Stomach (tissue), 9 donors: ENCODE results near the gene ASTN2. TPM values are rescaled to one million over a fixed set of nuclear protein-coding genes. Genes with fewer than 3 reads are reported as not detected.

Experiments used
- DNase-seq, 2 donors: peaks; one replicate each; pipeline versions ENCODE4 v3.0.0 to v3.0.0-alpha.2; 2013 to 2019
- H3K27ac ChIP-seq, 5 donors: fragments of 200-600 bp in 4 of 5; sonication (generic) in 4 of 5; one replicate each; pipeline ENCODE4 v1.5.1; 2013 to 2019; ENCODE audit warnings: mild to moderate bottlenecking in 1 of 5, moderate library complexity in 1 of 5
- H3K27me3 ChIP-seq, 3 donors: fragments of 200-600 bp; sonication (generic); one replicate each; pipeline ENCODE4 v1.5.1; 2017 to 2019; ENCODE audit warnings: mixed run types in 1 of 3
- H3K36me3 ChIP-seq, 4 donors: fragments of 200-600 bp; sonication (generic); 1 replicate in 3 of 4; 2 replicates in 1 of 4; pipeline ENCODE4 v1.5.1; 2016 to 2019
- H3K4me1 ChIP-seq, 4 donors: fragments of 200-600 bp; sonication (generic); one replicate each; pipeline ENCODE4 v1.5.1; 2016 to 2019
- H3K4me3 ChIP-seq, 4 donors: fragments of 200-600 bp; sonication (generic) in 3 of 4; one replicate each; pipeline ENCODE4 v1.5.1; 2016 to 2019; ENCODE audit warnings: mild to moderate bottlenecking in 1 of 4
- H3K9me3 ChIP-seq, 4 donors: fragments of 200-600 bp; sonication (generic); one replicate each; pipeline ENCODE4 v1.5.1; 2016 to 2019
- EP300 ChIP-seq: sonication (generic); formaldehyde crosslinking; IDR thresholded peaks from one replicate; pipeline ENCODE4 v1.6.1; 2017; ENCODE audit warnings: antibody characterized with exemption
- POLR2A ChIP-seq, 4 donors: fragments of 450-650 bp; IDR thresholded peaks; one replicate each; pipeline ENCODE4 v1.6.1; 2016; ENCODE audit warnings: antibody characterized with exemption in 4 of 4, control low read depth in 2 of 4, mild to moderate bottlenecking in 1 of 4, moderate library complexity in 1 of 4
- POLR2AphosphoS5 ChIP-seq, 3 donors: sonication (generic); formaldehyde crosslinking; IDR thresholded peaks; one replicate each; pipeline ENCODE4 v1.6.1; 2016; ENCODE audit warnings: antibody characterized with exemption in 3 of 3
- WGBS, 5 donors: extraction: QIAGEN DNeasy Blood & Tissue Kit in 3 of 5; methylation state at CpG; one replicate each; pipeline versions ENCODE4 v1.1.5 to v1.1.7; 2013 to 2018; 5-methylcytosine and 5-hydroxymethylcytosine counted together
- intact Hi-C: fragments of 100-400 bp; cut with DNase I; formaldehyde crosslinking; loops from one replicate; pipeline ENCODE4 v1.15.1; 2023; ENCODE audit warnings: low total_unique reads
- polyA plus RNA-seq, 3 donors: library from polyadenylated mRNA; stranded (reverse); fragments of 200-250 nt; gene quantifications; one replicate each; pipeline ENCODE4 v1.2.3, GENCODE V29; 2013
- total RNA-seq, 5 donors: library from RNA; depleted of rRNA; stranded (reverse); fragments of >200 nt; gene quantifications; one replicate each; pipeline versions ENCODE4 v1.1.0 to v1.2.3, GENCODE V29; 2014 to 2016
- TF ChIP-seq, protein P1 (sequence below), 7 experiments: fragments of 450-650 bp in 4 of 7; fragments of 200-600 bp in 3 of 7; sonication (generic) in 3 of 7; IDR thresholded peaks; one replicate each; pipeline ENCODE4 v1.5.1; 2016 to 2019; ENCODE audit warnings: antibody characterized with exemption in 7 of 7, control low read depth in 2 of 7, mild to moderate bottlenecking in 1 of 7
- donor health status: healthy with polysubstance abuse.
- donor health status: Bipolar disorder and iron deficiency.
- donor health status: healthy.

The ASTN2 gene
- total and polyA plus RNA-seq, 8 donors, result 2.1 to 22.3 (median 4.2) TPM; not detected in 1

DNA sequence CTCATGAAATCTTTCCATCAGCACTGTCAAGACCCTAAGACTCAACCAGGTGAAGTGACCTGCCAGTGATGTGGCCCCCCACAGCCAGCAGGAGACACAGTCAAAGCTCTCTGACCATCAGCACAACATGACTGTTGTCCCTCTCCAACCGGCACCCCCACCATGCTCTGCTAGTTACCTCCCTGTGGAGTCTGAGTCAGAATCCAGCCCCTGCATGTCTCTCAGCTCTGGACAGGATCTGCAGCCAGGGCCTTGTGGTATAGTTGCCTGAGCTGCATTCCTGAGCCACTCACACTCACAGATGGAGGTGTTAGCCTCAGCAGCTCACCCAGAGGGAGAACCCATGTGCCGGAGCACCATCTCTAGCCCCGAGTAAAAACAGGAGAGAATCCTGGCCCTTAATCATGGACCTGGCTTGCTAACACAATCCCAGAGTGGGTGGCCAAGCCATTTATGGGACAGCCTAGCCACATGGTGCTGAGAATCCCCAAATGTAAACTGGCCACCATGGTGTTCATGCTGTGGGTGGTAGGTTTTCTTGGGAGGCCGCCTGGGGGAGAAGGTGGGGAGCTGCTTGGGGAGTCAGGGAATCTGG is 1023.5 kb downstream of the ASTN2 start:
- Histone ChIP-seq H3K4me1 (no peaks in the 10 kb centered on the region), H3K9me3 (no peaks in the 10 kb centered on the region), H3K4me3 (no peak overlapping the region), H3K27me3 (no peaks in the 10 kb centered on the region), H3K27ac (no peak overlapping the region), H3K36me3 (peaks cover 0 to 15% (median 2%) of the 10 kb centered on the region in 4 donors)
- TF ChIP-seq, protein P1, sequence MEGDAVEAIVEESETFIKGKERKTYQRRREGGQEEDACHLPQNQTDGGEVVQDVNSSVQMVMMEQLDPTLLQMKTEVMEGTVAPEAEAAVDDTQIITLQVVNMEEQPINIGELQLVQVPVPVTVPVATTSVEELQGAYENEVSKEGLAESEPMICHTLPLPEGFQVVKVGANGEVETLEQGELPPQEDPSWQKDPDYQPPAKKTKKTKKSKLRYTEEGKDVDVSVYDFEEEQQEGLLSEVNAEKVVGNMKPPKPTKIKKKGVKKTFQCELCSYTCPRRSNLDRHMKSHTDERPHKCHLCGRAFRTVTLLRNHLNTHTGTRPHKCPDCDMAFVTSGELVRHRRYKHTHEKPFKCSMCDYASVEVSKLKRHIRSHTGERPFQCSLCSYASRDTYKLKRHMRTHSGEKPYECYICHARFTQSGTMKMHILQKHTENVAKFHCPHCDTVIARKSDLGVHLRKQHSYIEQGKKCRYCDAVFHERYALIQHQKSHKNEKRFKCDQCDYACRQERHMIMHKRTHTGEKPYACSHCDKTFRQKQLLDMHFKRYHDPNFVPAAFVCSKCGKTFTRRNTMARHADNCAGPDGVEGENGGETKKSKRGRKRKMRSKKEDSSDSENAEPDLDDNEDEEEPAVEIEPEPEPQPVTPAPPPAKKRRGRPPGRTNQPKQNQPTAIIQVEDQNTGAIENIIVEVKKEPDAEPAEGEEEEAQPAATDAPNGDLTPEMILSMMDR (IDR thresholded peaks at IDR 0.05), result no peak
- TF ChIP-seq POLR2AphosphoS5 (IDR thresholded peaks at IDR 0.05) (no peak), EP300 (no peak), POLR2A (IDR thresholded peaks at IDR 0.05) (no peak)
- DNase-seq, result no peak
- intact Hi-C loops, result loop anchor here (10.0 kb wide), 1 partner anchor 57 kb away; no protein-coding TSS in a partner anchor
- 72 to 93% (median 85%) methylated on average over 4 of the region's 4 CpGs for WGBS, 5 donors

DNA sequence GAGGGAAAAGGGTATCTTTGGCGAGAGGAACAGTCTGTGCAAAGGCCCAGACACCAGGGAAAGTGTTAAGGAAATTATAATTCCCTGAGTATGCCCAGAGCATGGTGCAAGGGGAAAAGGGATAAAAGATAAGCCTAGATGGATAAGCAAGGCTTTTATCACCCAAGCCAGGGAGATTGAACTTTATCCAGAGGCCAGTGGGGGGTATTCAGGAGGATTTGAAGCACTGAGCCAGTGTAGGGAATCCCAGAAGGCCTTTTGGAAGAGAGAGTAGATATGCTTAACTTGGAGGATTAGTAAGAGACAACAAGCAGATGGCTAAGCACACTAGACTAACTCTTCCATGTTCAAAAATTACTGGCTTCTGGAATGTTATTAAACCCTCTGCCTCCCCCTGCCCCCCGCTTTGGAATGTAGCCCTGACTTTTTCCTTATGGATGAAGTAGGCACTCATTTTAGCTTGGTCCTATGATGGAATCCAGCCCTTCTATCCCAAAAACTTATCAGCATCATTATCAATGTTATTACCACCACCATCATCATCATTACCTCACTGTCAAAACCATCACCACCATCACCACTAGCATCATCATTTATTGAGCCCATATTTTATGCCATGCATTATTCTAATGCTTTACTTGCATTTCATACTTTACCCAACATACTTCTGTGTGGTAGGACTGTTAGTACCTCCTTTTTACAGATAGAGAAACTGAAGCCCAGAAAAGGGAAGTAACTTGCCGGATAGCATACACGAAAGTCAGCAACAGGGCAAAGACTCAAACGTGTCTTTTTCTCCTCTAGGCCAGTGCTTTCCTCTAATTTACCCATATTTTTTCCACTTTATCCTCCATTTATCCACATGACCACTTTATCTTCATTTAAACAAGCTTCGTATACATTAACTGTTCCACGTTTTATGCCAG is 1024.3 kb downstream of the ASTN2 start:
- Histone ChIP-seq H3K9me3 (no peaks in the 10 kb centered on the region), H3K27me3 (no peaks in the 10 kb centered on the region), H3K4me1 (no peaks in the 10 kb centered on the region), H3K4me3 (no peak overlapping the region), H3K36me3 (peaks cover 0 to 14% (median 0%) of the 10 kb centered on the region in 4 donors), H3K27ac (no peak overlapping the region)
- intact Hi-C loops, result loop anchor here (10.0 kb wide), 1 partner anchor 56 kb away; no protein-coding TSS in a partner anchor
- TF ChIP-seq, protein P1 (IDR thresholded peaks at IDR 0.05), result no peak
- TF ChIP-seq POLR2A (IDR thresholded peaks at IDR 0.05) (no peak), EP300 (no peak), POLR2AphosphoS5 (IDR thresholded peaks at IDR 0.05) (no peak)
- no peak for DNase-seq
- 75 to 83% (median 78%) methylated on average over 7 of the region's 7 CpGs for WGBS, 5 donors

DNA sequence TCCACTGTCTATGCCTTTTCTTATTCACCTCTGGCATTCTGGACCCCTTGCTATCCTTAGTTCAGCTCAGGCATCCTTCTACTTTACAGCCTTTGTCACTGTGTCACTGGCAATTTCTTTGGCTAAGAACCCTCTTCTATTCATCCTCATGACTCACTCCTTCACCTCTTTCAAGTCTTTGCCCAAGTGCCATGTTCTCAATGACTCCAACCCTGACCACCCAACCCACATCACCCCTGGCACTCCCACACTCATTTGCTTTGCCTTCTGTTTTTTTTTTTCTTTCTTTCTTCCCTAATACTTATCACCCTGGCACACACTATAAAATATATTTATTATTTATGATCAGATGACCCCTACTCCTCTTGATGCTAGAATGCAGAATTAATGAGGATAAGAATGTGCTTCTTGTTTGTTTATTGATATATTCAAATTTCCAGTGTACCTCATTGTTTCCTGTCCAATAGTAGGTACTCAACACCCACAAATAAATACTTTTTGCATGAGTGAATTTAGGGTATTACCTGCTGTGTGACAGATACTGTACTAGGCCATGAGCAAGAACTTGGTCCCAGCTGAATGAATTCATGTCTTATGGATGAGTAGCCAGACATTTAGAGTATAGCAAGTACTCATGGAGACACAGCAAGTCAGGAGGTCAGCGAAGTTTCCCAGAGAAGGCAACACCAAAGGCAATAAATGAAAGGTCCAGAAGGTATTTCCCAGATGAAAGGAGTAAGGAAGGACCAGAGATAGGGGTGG is 1025.1 kb downstream of the ASTN2 start:
- intact Hi-C loops, result loop anchor here (10.0 kb wide), 1 partner anchor 55 kb away; no protein-coding TSS in a partner anchor
- DNase-seq, result no peak
- no peak overlapping the region for H3K27ac ChIP-seq
- H3K4me3 ChIP-seq, result no peak overlapping the region
- H3K36me3 ChIP-seq, result peaks cover 0 to 14% (median 0%) of the 10 kb centered on the region in 4 donors
- H3K4me1 ChIP-seq, result no peaks in the 10 kb centered on the region
- no peaks in the 10 kb centered on the region for H3K9me3 ChIP-seq
- WGBS, 5 donors, result 81 to 97% (median 88%) methylated on average over 1 of the region's 1 CpG
- no peaks in the 10 kb centered on the region for H3K27me3 ChIP-seq
- TF ChIP-seq POLR2AphosphoS5 (IDR thresholded peaks at IDR 0.05) (no peak), POLR2A (IDR thresholded peaks at IDR 0.05) (no peak), EP300 (no peak)
- TF ChIP-seq, protein P1 (IDR thresholded peaks at IDR 0.05), result no peak
